ENCODE data around the gene PBRM1. TPM values are rescaled to one million over a fixed set of nuclear protein-coding genes. Genes with fewer than 3 reads are reported as not detected.

The PBRM1 gene
- total RNA-seq, 2 experiments from 2014 or later, result 47.6 to 48.1 TPM

GRCh38 chr3:52512105-52512504 lies 173.6 kb downstream of the PBRM1 start:
- Mint-ChIP-seq H3K4me1 (ENCODE audit: low read depth) (no peaks in the 10 kb centered on the region), H3K27me3 (no peaks in the 10 kb centered on the region), H3K9me3 (no peaks in the 10 kb centered on the region), H3K4me3 (no peak overlapping the region), H3K36me3 (ENCODE audit: low read depth) (no peaks in the 10 kb centered on the region), H3K27ac (no peak overlapping the region)
- no peaks in the 10 kb centered on the region for H3K4me1 ChIP-seq (ENCODE audit: insufficient read depth, low read length)
- intact Hi-C loops (cut with DNase I, micrococcal nuclease), result no loop called here
- ChIA-PET POLR2A (no interaction called here), CTCF (no interaction called here)
- ATAC-seq (ENCODE audit: poor library complexity) (no peak), DNase-seq (no peak)
- no peaks in the 10 kb centered on the region for H3K27me3 ChIP-seq (ENCODE audit: control insufficient read depth in 1 of 2, insufficient read depth in 2 of 2, low read length in 2 of 2)
- H3K4me3 ChIP-seq (ENCODE audit: low read length), result no peak overlapping the region
- no peak for TF ChIP-seq CTCF (IDR thresholded peaks at IDR 0.05)
- H3K27ac ChIP-seq (ENCODE audit: low read depth in 1 of 2, low read length in 2 of 2), result no peak overlapping the region
- no peaks in the 10 kb centered on the region for H3K36me3 ChIP-seq (ENCODE audit: insufficient read depth, low read length)
- H3K9me3 ChIP-seq (ENCODE audit: control insufficient read depth in 1 of 2, insufficient read depth in 1 of 2, low read length in 2 of 2), result no peaks in the 10 kb centered on the region

- Histone ChIP-seq H3K36me3 (ENCODE audit: insufficient read depth, low read length) (no peaks in the 10 kb centered on the region), H3K9me3 (ENCODE audit: control insufficient read depth in 1 of 2, insufficient read depth in 1 of 2, low read length in 2 of 2) (no peaks in the 10 kb centered on the region), H3K27ac (ENCODE audit: low read depth in 1 of 2, low read length in 2 of 2) (no peak overlapping the region), H3K4me3 (ENCODE audit: low read length) (no peak overlapping the region), H3K27me3 (ENCODE audit: control insufficient read depth in 1 of 2, insufficient read depth in 2 of 2, low read length in 2 of 2) (no peaks in the 10 kb centered on the region), H3K4me1 (ENCODE audit: insufficient read depth, low read length) (no peaks in the 10 kb centered on the region)
- TF ChIP-seq CTCF (IDR thresholded peaks at IDR 0.05), result no peak
- Mint-ChIP-seq H3K27ac (no peak overlapping the region), H3K9me3 (no peaks in the 10 kb centered on the region), H3K27me3 (no peaks in the 10 kb centered on the region), H3K4me3 (no peak overlapping the region), H3K4me1 (ENCODE audit: low read depth) (no peaks in the 10 kb centered on the region), H3K36me3 (ENCODE audit: low read depth) (no peaks in the 10 kb centered on the region)
- no peak for ATAC-seq (ENCODE audit: poor library complexity)
- no peak for DNase-seq
- intact Hi-C loops (cut with DNase I, micrococcal nuclease), result no loop called here
- POLR2A ChIA-PET, result interaction anchor here (1.2 kb wide), 1 partner anchor 25 kb away, joined by 3 read pairs; the partner anchor contains the start of gene UQCC5
- CTCF ChIA-PET, result no interaction called here
These were observed 174.2 kb downstream of the PBRM1 start for GRCh38 chr3:52511509-52511908.

GRCh38 chr3:52509753-52510328 lies 175.9 kb downstream of the PBRM1 start:
- Mint-ChIP-seq H3K4me1 (ENCODE audit: low read depth) (no peaks in the 10 kb centered on the region), H3K4me3 (no peak overlapping the region), H3K36me3 (ENCODE audit: low read depth) (no peaks in the 10 kb centered on the region), H3K27me3 (no peaks in the 10 kb centered on the region), H3K9me3 (no peaks in the 10 kb centered on the region), H3K27ac (no peak overlapping the region)
- no peak for TF ChIP-seq CTCF (IDR thresholded peaks at IDR 0.05)
- no peaks in the 10 kb centered on the region for H3K36me3 ChIP-seq (ENCODE audit: insufficient read depth, low read length)
- no peaks in the 10 kb centered on the region for H3K9me3 ChIP-seq (ENCODE audit: control insufficient read depth in 1 of 2, insufficient read depth in 1 of 2, low read length in 2 of 2)
- no peaks in the 10 kb centered on the region for H3K27me3 ChIP-seq (ENCODE audit: control insufficient read depth in 1 of 2, insufficient read depth in 2 of 2, low read length in 2 of 2)
- CTCF ChIA-PET, result no interaction called here
- intact Hi-C loops (cut with DNase I, micrococcal nuclease), result no loop called here
- H3K4me3 ChIP-seq (ENCODE audit: low read length), result no peak overlapping the region
- no peaks in the 10 kb centered on the region for H3K4me1 ChIP-seq (ENCODE audit: insufficient read depth, low read length)
- DNase-seq (no peak), ATAC-seq (ENCODE audit: poor library complexity) (no peak)
- no peak overlapping the region for H3K27ac ChIP-seq (ENCODE audit: low read depth in 1 of 2, low read length in 2 of 2)
- POLR2A ChIA-PET, result no interaction called here
